T-cell (primary cell): ENCODE data around the gene EVPL. TPM values are rescaled to one million over a fixed set of nuclear protein-coding genes. Genes with fewer than 3 reads are reported as not detected.
A peak's percentile ranks its signal among the peaks of the same experiment; 100 is the strongest.
"Not testable (repeated sequence)": the region's sequence is repeated elsewhere in the genome, so short reads cannot be mapped to it uniquely, and the experiment has no call there.

ENCODE experiments used
- ATAC-seq, 4 experiments: fragments of 200-7000 bp in 3 of 4; fragments of 150-1000 bp in 1 of 4; cut with Tn5 transposase; replicated peaks in 1 of 4; 1 replicate in 3 of 4; 2 replicates in 1 of 4; pipeline ENCODE4 v1.10.0; 2021; ENCODE audit warnings: moderate library complexity in 3 of 4, mild to moderate bottlenecking in 2 of 4, moderate number of reproducible peaks in 1 of 4
- CTCF ChIA-PET, 2 donors: fragments of 300-600 bp; sonication (Branson Sonifier 250); formaldehyde crosslinking; loops; one replicate each; lab custom pipeline; 2022; ENCODE audit warnings: antibody characterized with exemption in 2 of 2; lab: Charles Lee
- POLR2A ChIA-PET, 2 donors: fragments of 300-600 bp; sonication (Branson Sonifier 250); formaldehyde crosslinking; loops; one replicate each; lab custom pipeline; 2022; ENCODE audit warnings: antibody characterized with exemption in 2 of 2; lab: Charles Lee
- DNase-seq, 35 experiments: peaks; one replicate each; pipeline versions ENCODE4 v3.0.0 to v3.0.0-alpha.2; 2013 to 2023
- H3K27ac ChIP-seq: one replicate; pipeline ENCODE4 v1.5.1; 2013; ENCODE audit warnings: low read length
- H3K27me3 ChIP-seq, 2 experiments: replicated peaks in 1 of 2; 1 replicate in 1 of 2; 2 replicates in 1 of 2; pipeline versions ENCODE4 v1.6.1 to v1.7.0; 2013; ENCODE audit warnings: low read length in 1 of 2, mixed read lengths in 1 of 2; ENCODE audit not compliant: control insufficient read depth in 2 of 2, insufficient read depth in 2 of 2; ENCODE audit errors: extremely low read depth in 1 of 2
- H3K36me3 ChIP-seq, 2 donors: 1 replicate in 1 of 2; 2 replicates in 1 of 2; pipeline versions ENCODE4 v1.6.1 to v1.7.0; 2013; ENCODE audit warnings: low read length in 1 of 2; ENCODE audit not compliant: control insufficient read depth in 2 of 2, insufficient read depth in 1 of 2; ENCODE audit errors: extremely low read depth in 1 of 2
- H3K4me1 ChIP-seq, 2 experiments: 1 replicate in 1 of 2; 2 replicates in 1 of 2; pipeline versions ENCODE4 v1.6.1 to v1.7.0; 2013; ENCODE audit warnings: low read length in 2 of 2, mixed read lengths in 1 of 2; ENCODE audit not compliant: insufficient read depth in 2 of 2, control insufficient read depth in 1 of 2; ENCODE audit errors: extremely low read depth in 1 of 2
- H3K4me3 ChIP-seq, 2 donors: 1 replicate in 1 of 2; 2 replicates in 1 of 2; pipeline versions ENCODE4 v1.5.1 to v1.7.0; 2013; ENCODE audit warnings: mild to moderate bottlenecking in 2 of 2, low read length in 1 of 2, moderate library complexity in 1 of 2; ENCODE audit not compliant: control insufficient read depth in 1 of 2; ENCODE audit errors: extremely low read depth in 1 of 2
- H3K9me3 ChIP-seq: 2 replicates; pipeline ENCODE4 v1.7.0; 2013
- H3K27ac Mint-ChIP-seq, 2 donors: one replicate each; pipeline ENCODE4 v1.8.0; 2020 to 2021; ENCODE audit warnings: mild to moderate bottlenecking in 2 of 2, mixed read lengths in 2 of 2
- H3K27me3 Mint-ChIP-seq, 2 donors: one replicate each; pipeline ENCODE4 v1.8.0; 2021 to 2022; ENCODE audit warnings: mixed read lengths in 2 of 2
- H3K36me3 Mint-ChIP-seq: one replicate; pipeline ENCODE4 v1.8.0; 2021; ENCODE audit warnings: mixed read lengths
- H3K4me1 Mint-ChIP-seq, 3 donors: one replicate each; pipeline ENCODE4 v1.8.0; 2020 to 2022; ENCODE audit warnings: mixed read lengths in 3 of 3, mild to moderate bottlenecking in 1 of 3
- H3K4me3 Mint-ChIP-seq, 3 donors: one replicate each; pipeline ENCODE4 v1.8.0; 2020 to 2022; ENCODE audit warnings: mild to moderate bottlenecking in 3 of 3, mixed read lengths in 3 of 3, moderate library complexity in 3 of 3
- H3K9me3 Mint-ChIP-seq, 3 donors: one replicate each; pipeline ENCODE4 v1.8.0; 2020 to 2022; ENCODE audit warnings: mixed read lengths in 3 of 3
- WGBS: methylation state at CpG from one replicate; pipeline ENCODE4 v1.1.5; 2013; ENCODE audit warnings: missing lambda C conversion rate; ENCODE audit not compliant: insufficient coverage; 5-methylcytosine and 5-hydroxymethylcytosine counted together
- total RNA-seq, 35 experiments: library from RNA in 6 of 35; stranded (reverse) in 6 of 35; fragments of 120-200 nt in 1 of 35; gene quantifications; one replicate each; pipeline versions ENCODE4 v1.2.1 to v1.2.4 and lab custom pipeline; 2013 to 2026

EVPL gene
- total RNA-seq, 5 donors from 2014 or later (not counting 1 experiment from before 2014, with no cell fraction given): 0.58 to 1.0 (median 0.72) TPM

GRCh38 chr17:76071531-76072147 lies 44.5 kb upstream of the EVPL start:
- H3K9me3 ChIP-seq: no peaks in the 10 kb centered on the region
- H3K27me3 ChIP-seq: peaks cover 10 to 34% of the 10 kb centered on the region in 2 experiments
- H3K9me3 Mint-ChIP-seq: no peaks in the 10 kb centered on the region
- DNase-seq: peak in 2 of 35 experiments; percentile 33 to 42
- peaks cover 15 to 23% of the 10 kb centered on the region in 2 donors for H3K27me3 Mint-ChIP-seq
- peaks cover 20% of the 10 kb centered on the region for H3K36me3 Mint-ChIP-seq
- peak overlapping the region; percentile 88 to 96 for H3K4me3 ChIP-seq
- peak overlapping the region; percentile 90 to 97 (median 94) for H3K4me3 Mint-ChIP-seq
- H3K27ac ChIP-seq: peak overlapping the region; percentile 85
- peaks cover 44 to 55% (median 45%) of the 10 kb centered on the region in 3 donors for H3K4me1 Mint-ChIP-seq
- H3K27ac Mint-ChIP-seq: peak overlapping the region; percentile 92 to 95
- ChIA-PET POLR2A (interaction anchor here in 1 of 2 donors (0.6 kb wide), 2 partner anchors 9 to 25 kb away, joined by 3 to 4 read pairs; no protein-coding TSS in a partner anchor), CTCF (interaction anchor here in 1 of 2 donors (0.7 to 1.0 kb wide), 2 partner anchors 30 to 185 kb away, joined by 3 to 4 read pairs; no protein-coding TSS in a partner anchor)
- 5% methylated on average over 12 of the region's 15 CpGs for WGBS
- H3K4me1 ChIP-seq: peaks cover 20 to 53% of the 10 kb centered on the region in 2 experiments
- peak in 3 of 4 experiments; percentile 8 to 28 (median 14) for ATAC-seq
- peaks cover 0 to 19% of the 10 kb centered on the region in 2 donors for H3K36me3 ChIP-seq

GRCh38 chr17:76065775-76066174 lies 38.7 kb upstream of the EVPL start:
- Mint-ChIP-seq H3K27me3 (no peaks in the 10 kb centered on the region), H3K27ac (peak overlapping the region; percentile 40 to 41), H3K9me3 (no peaks in the 10 kb centered on the region), H3K36me3 (peaks cover 48% of the 10 kb centered on the region), H3K4me1 (peaks cover 24 to 35% (median 28%) of the 10 kb centered on the region in 3 donors), H3K4me3 (no peak overlapping the region)
- H3K27ac ChIP-seq: no peak overlapping the region
- POLR2A ChIA-PET: interaction anchor here in 1 of 2 donors (0.6 kb wide), 1 partner anchor 192 kb away, joined by 4 read pairs; no protein-coding TSS in a partner anchor
- whole genome bisulfite sequencing: 97% methylated on average over 4 of the region's 4 CpGs
- no peak overlapping the region for H3K4me3 ChIP-seq
- ATAC-seq: no peak
- H3K36me3 ChIP-seq: peaks cover 18 to 62% of the 10 kb centered on the region in 2 donors
- no peak for DNase-seq
- no peaks in the 10 kb centered on the region for H3K27me3 ChIP-seq
- peaks cover 3 to 22% of the 10 kb centered on the region in 2 experiments for H3K4me1 ChIP-seq
- CTCF ChIA-PET: interaction anchor here (0.6 to 1.3 kb wide), 4 partner anchors 52 to 72 kb away, joined by 3 to 5 read pairs (median 4); no protein-coding TSS in a partner anchor
- H3K9me3 ChIP-seq: no peaks in the 10 kb centered on the region

DNA sequence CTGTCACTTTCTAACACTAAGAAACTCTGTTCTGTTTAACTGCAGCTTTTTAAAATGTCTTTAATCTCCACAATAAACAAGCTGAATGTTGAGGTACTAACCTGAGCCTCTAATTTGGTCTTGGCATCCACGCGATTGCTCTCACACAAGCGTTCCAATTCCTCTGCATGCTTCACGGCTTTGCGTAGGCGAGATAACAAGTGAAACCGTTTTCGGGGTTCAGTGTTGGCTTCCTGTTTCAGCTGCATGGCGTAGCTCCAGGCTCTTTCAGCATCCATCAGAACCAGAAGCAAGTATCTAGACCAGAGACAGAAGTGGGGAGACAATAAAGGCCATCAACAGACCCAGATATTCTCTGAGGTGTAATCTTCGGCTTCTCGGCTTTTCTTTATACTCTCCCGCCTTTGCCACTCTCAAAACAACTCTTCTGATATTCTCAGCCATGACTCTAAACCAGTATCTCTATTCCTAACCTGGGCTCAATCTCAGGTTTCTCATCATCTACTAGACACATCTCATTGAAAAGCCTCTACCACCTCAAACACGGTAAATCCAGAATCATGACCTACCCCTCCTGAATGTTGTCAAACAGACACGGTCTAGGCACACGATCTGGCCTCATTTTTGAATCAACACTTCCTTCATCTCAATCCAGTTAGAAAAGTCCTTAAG lies 36.9 kb upstream of the EVPL start:
- 45% methylated on average over 15 of the region's 15 CpGs for WGBS
- Histone ChIP-seq H3K4me1 (peaks cover 0 to 10% of the 10 kb centered on the region in 2 experiments), H3K36me3 (peaks cover 18 to 70% of the 10 kb centered on the region in 2 donors), H3K27me3 (no peaks in the 10 kb centered on the region), H3K4me3 (no peak overlapping the region), H3K9me3 (no peaks in the 10 kb centered on the region), H3K27ac (peak overlapping the region; percentile 81)
- POLR2A ChIA-PET: interaction anchor here (0.6 to 1.1 kb wide), 6 partner anchors 17 to 279 kb away, joined by 3 to 20 read pairs (median 4); partner anchors contain the start of gene UNK (in 1 of the 2)
- peak in 24 of 35 experiments; percentile 21 to 71 (median 38) for DNase-seq
- Mint-ChIP-seq H3K27ac (peak overlapping the region; percentile 89 to 91), H3K27me3 (no peaks in the 10 kb centered on the region), H3K4me1 (peaks cover 15 to 24% (median 18%) of the 10 kb centered on the region in 3 donors), H3K36me3 (peaks cover 55% of the 10 kb centered on the region), H3K4me3 (peak overlapping the region; percentile 10 to 61 (median 53)), H3K9me3 (no peaks in the 10 kb centered on the region)
- CTCF ChIA-PET: interaction anchor here (0.5 to 1.3 kb wide), 4 partner anchors 50 to 708 kb away, joined by 3 to 9 read pairs (median 4); no protein-coding TSS in a partner anchor
- peak; percentile 74 to 88 (median 82) for ATAC-seq

DNA sequence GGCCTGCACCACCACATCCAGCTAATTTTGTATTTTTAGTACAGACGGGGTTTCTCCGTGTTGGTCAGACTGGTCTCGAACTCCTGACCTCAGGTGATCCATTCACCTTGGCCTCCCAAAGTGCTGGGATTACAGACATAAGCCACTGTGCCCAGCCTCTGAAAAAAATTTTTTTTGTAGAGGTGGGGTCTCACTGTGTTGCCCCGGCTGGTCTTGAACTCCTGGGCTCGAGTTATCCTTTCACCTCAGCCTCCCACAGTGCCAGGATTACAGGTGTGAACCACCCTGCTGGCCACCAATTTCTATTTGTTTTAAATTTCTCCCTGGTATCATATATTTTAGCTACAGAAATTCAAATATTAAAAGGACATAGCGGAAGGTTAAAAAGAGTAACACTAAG lies 31.2 kb upstream of the EVPL start:
- H3K4me3 ChIP-seq, H3K27ac ChIP-seq, ATAC-seq, H3K4me3 Mint-ChIP-seq, CTCF ChIA-PET, H3K27me3 Mint-ChIP-seq, H3K9me3 Mint-ChIP-seq, H3K4me1 Mint-ChIP-seq, DNase-seq, H3K9me3 ChIP-seq, H3K27me3 ChIP-seq, H3K27ac Mint-ChIP-seq, H3K4me1 ChIP-seq: not testable (repeated sequence)
- POLR2A ChIA-PET: interaction anchor here in 1 of 2 donors (0.6 kb wide), 2 partner anchors 38 to 157 kb away, joined by 3 to 4 read pairs; no protein-coding TSS in a partner anchor
- H3K36me3 ChIP-seq: peaks cover 28 to 79% of the 10 kb centered on the region in 2 donors
- peaks cover 56% of the 10 kb centered on the region for H3K36me3 Mint-ChIP-seq
- WGBS: no CpG with 5 or more reads among the region's 6 CpGs

DNA sequence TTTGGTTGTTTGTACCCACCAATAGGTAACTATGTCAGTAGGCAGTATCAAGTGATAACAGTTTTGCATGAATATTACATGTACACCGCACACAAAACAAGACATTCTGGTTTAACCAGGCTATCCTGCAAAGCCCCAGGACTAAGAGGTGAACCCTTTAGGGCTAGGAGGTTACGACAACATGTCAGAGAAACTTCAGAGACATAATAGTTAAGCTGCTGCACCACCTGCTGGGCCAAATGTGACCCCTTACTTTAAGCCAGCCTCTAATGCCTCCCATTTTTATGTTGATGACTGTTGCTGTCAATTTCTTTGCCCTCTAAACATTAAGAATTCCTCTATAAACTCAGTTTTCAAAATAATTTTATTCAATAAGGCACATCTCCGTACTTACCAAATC lies 29.8 kb upstream of the EVPL start:
- peak in 1 of 35 experiments; percentile 29 for DNase-seq
- no peak overlapping the region for H3K4me3 Mint-ChIP-seq
- ChIA-PET POLR2A (no interaction called here), CTCF (no interaction called here)
- H3K27ac Mint-ChIP-seq: no peak overlapping the region
- Histone ChIP-seq H3K27me3 (no peaks in the 10 kb centered on the region), H3K4me3 (no peak overlapping the region), H3K4me1 (no peaks in the 10 kb centered on the region), H3K27ac (no peak overlapping the region), H3K36me3 (peaks cover 32 to 83% of the 10 kb centered on the region in 2 donors), H3K9me3 (no peaks in the 10 kb centered on the region)
- H3K4me1 Mint-ChIP-seq: no peaks in the 10 kb centered on the region
- no CpG with 5 or more reads among the region's 3 CpGs for WGBS
- H3K27me3 Mint-ChIP-seq: no peaks in the 10 kb centered on the region
- no peaks in the 10 kb centered on the region for H3K9me3 Mint-ChIP-seq
- no peak for ATAC-seq
- H3K36me3 Mint-ChIP-seq: peaks cover 51% of the 10 kb centered on the region

GRCh38 chr17:76054112-76054476 lies 27.0 kb upstream of the EVPL start:
- DNase-seq: no peak
- Histone ChIP-seq H3K36me3 (peaks cover 31 to 88% of the 10 kb centered on the region in 2 donors), H3K27ac (no peak overlapping the region), H3K9me3 (no peaks in the 10 kb centered on the region), H3K27me3 (no peaks in the 10 kb centered on the region), H3K4me3 (no peak overlapping the region), H3K4me1 (no peaks in the 10 kb centered on the region)
- H3K27ac Mint-ChIP-seq: no peak overlapping the region
- no peak for ATAC-seq
- no peak overlapping the region for H3K4me3 Mint-ChIP-seq
- ChIA-PET POLR2A (interaction anchor here in 1 of 2 donors (0.6 kb wide), 1 partner anchor 857 kb away, joined by 3 read pairs; no protein-coding TSS in a partner anchor), CTCF (interaction anchor here (0.6 to 0.8 kb wide), 2 partner anchors 52 to 73 kb away, joined by 3 to 6 read pairs; no protein-coding TSS in a partner anchor)
- no peaks in the 10 kb centered on the region for H3K27me3 Mint-ChIP-seq
- H3K36me3 Mint-ChIP-seq: peaks cover 55% of the 10 kb centered on the region
- WGBS: no CpG with 5 or more reads among the region's 4 CpGs
- H3K4me1 Mint-ChIP-seq: peaks cover 4 to 16% (median 12%) of the 10 kb centered on the region in 3 donors
- H3K9me3 Mint-ChIP-seq: no peaks in the 10 kb centered on the region
